GM12865 (cell line): ENCODE data around the gene EP300.

Source experiments
- DNase-seq: peaks from one replicate; pipeline ENCODE4 v3.0.0; 2010; ENCODE audit warnings: low read depth
- H3K4me3 ChIP-seq: 2 replicates; pipeline ENCODE4 v1.5.1; 2011; ENCODE audit warnings: mild to moderate bottlenecking, low read depth, low read length, control low read depth
- CTCF ChIP-seq: IDR thresholded peaks from 2 replicates; pipeline ENCODE4 v1.5.1; 2011; ENCODE audit warnings: low read length, control low read depth, low read depth, inconsistent platforms; ENCODE audit not compliant: insufficient read depth; ENCODE audit errors: missing control alignments

The EP300 gene

GRCh38 chr22:41206719-41207118, 114.3 kb downstream of the EP300 start:
- peak; percentile 36 for DNase-seq
- H3K4me3 ChIP-seq = no peak overlapping the region
- no peak for TF ChIP-seq CTCF

GRCh38 chr22:41215409-41215808, 123.0 kb downstream of the EP300 start:
- no peak for DNase-seq
- TF ChIP-seq CTCF = no peak
- no peak overlapping the region for H3K4me3 ChIP-seq

- no peak for DNase-seq
- no peak overlapping the region for H3K4me3 ChIP-seq
- no peak for TF ChIP-seq CTCF
Measured at GRCh38 chr22:41215926-41216325, 123.5 kb downstream of the EP300 start.

- no peak for DNase-seq
- H3K4me3 ChIP-seq = no peak overlapping the region
- TF ChIP-seq CTCF = no peak
Measured at GRCh38 chr22:41216984-41217383, 124.6 kb downstream of the EP300 start.

GRCh38 chr22:41217553-41218157, 125.3 kb downstream of the EP300 start:
- no peak for TF ChIP-seq CTCF
- DNase-seq = peak; percentile 68
- peak overlapping the region; percentile 6; the same call in 1 of the 2 replicates for H3K4me3 ChIP-seq

- no peak for TF ChIP-seq CTCF
- no peak for DNase-seq
- no peak overlapping the region for H3K4me3 ChIP-seq
Measured at GRCh38 chr22:41222846-41223507, 130.6 kb downstream of the EP300 start.

GRCh38 chr22:41223535-41223934, 131.1 kb downstream of the EP300 start:
- no peak for DNase-seq
- TF ChIP-seq CTCF = no peak
- no peak overlapping the region for H3K4me3 ChIP-seq
